HUES6 (cell line): ENCODE data around the gene OR4F29.
"Not testable (repeated sequence)": the region's sequence is repeated elsewhere in the genome, so short reads cannot be mapped to it uniquely, and the experiment has no call there.

Experiments
- H3K27ac ChIP-seq: 2 replicates; pipeline ENCODE4 v1.7.0; 2013; ENCODE audit warnings: low read depth, mild to moderate bottlenecking, low read length, inconsistent platforms
- H3K27me3 ChIP-seq: 2 replicates; pipeline ENCODE4 v1.6.1; 2013; ENCODE audit warnings: low read length; ENCODE audit not compliant: control insufficient read depth, insufficient read depth
- H3K36me3 ChIP-seq: 2 replicates; pipeline ENCODE4 v1.6.1; 2013; ENCODE audit warnings: low read length; ENCODE audit not compliant: control insufficient read depth, insufficient read depth
- H3K4me1 ChIP-seq: 2 replicates; pipeline ENCODE4 v1.6.1; 2013; ENCODE audit warnings: low read length; ENCODE audit not compliant: control insufficient read depth, insufficient read depth
- H3K4me3 ChIP-seq: 2 replicates; pipeline ENCODE4 v1.5.1; 2013; ENCODE audit warnings: low read depth, low read length
- H3K9ac ChIP-seq: one replicate; pipeline ENCODE4 v1.6.1; 2013; ENCODE audit warnings: mild to moderate bottlenecking, low read length
- H3K9me3 ChIP-seq: 2 replicates; pipeline ENCODE4 v1.6.1; 2013; ENCODE audit warnings: low read depth, low read length; ENCODE audit not compliant: control insufficient read depth, insufficient read depth

The OR4F29 gene

GRCh38 chr1:451578-451977, at the start of gene OR4F29:
Gene OR4F29, minus strand, starts transcription at chr1:451678. Its CDS starts 0 bp downstream, at chr1:451678.
- H3K4me3 ChIP-seq, H3K27me3 ChIP-seq, H3K4me1 ChIP-seq, H3K36me3 ChIP-seq, H3K27ac ChIP-seq, H3K9me3 ChIP-seq, H3K9ac ChIP-seq: not testable (repeated sequence)
